GM12864 (cell line): Measurements from ENCODE around the gene NEMF.
"Not testable (repeated sequence)": the region's sequence is repeated elsewhere in the genome, so short reads cannot be mapped to it uniquely, and the experiment has no call there.

Experiments
- DNase-seq: peaks from one replicate; pipeline ENCODE4 v3.0.0-alpha.2; 2011; ENCODE audit warnings: low read depth
- H3K4me3 ChIP-seq: 2 replicates; pipeline ENCODE4 v1.5.1; 2011; ENCODE audit warnings: mild to moderate bottlenecking, low read depth, low read length, control low read depth
- CTCF ChIP-seq: IDR thresholded peaks from 2 replicates; pipeline ENCODE4 v1.5.1; 2011; ENCODE audit warnings: low read depth, mild to moderate bottlenecking, moderate library complexity, low read length, control low read depth, inconsistent platforms; ENCODE audit errors: missing control alignments

Gene NEMF

DNA sequence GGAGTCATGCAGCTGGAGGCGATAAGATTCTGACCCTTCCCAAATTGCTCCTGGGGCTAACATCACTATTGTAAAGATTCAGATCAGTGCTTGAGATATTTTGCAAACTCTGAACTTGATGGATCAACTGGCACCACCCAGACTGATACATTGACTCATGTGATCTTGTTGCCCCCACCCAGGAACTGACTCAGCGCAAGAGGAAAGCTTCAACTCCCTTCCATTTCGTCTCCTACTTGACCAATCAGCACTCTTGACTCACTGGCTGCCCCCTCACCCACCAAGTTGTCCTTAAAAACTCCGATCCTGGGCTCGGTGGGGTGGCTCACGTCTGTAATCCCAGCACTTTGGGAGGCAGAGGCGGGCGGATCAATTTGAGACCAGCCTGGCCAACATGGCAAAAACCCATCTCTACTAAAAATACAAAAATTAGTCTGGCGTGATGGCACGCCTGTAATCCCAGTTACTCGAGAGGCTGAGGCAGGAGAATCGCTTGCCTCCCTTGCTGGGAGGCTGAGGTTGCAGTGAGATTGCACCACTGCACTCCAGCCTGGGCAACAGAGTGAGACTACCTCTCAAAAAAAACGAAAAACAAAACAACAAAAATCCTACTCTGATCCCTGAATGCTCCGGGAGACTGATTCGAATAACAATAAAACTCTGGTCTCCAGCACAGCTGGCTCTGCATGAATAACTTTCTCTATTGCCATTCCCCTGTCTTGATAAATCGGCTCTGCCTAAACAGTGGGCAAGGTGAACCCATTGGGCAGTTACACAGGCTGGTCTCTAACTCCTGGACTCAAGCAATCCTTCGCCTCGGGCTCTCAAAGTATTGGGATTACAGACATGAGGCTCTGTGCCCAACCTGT lies 30.5 kb upstream of the NEMF start:
- TF ChIP-seq CTCF, result no peak
- no peak for DNase-seq
- no peak overlapping the region for H3K4me3 ChIP-seq

DNA sequence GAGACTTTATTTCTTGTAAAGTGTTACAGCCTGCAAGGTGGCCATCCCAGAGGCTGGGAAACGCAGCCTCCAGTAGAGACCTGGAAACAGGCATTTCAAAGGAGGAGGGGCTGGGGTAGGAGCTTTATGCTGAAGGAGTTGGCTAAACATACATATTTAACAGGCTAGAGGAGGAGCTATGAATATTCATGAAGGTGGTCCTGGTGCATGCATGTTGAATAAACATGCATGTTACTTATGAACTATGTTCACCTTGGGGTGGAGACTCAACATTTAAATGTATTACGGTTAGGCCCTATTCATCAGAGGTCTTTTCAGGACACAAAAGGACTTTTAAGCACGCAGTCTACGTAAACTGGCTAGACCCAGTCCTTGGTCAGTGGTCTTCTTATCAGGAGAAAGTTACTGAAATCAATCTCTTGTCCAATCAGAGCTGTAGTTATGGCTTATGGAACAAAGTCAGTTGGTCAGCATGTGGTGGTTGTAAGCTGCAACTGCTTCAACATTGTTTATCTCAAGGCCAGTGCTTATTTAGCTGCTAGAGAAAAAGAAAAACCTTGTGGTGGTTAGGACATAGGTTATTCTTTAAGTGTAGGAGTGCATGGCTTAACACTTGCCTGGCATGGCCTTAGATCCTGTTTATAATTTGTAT lies 28.9 kb upstream of the NEMF start:
- DNase-seq, result no peak

DNA sequence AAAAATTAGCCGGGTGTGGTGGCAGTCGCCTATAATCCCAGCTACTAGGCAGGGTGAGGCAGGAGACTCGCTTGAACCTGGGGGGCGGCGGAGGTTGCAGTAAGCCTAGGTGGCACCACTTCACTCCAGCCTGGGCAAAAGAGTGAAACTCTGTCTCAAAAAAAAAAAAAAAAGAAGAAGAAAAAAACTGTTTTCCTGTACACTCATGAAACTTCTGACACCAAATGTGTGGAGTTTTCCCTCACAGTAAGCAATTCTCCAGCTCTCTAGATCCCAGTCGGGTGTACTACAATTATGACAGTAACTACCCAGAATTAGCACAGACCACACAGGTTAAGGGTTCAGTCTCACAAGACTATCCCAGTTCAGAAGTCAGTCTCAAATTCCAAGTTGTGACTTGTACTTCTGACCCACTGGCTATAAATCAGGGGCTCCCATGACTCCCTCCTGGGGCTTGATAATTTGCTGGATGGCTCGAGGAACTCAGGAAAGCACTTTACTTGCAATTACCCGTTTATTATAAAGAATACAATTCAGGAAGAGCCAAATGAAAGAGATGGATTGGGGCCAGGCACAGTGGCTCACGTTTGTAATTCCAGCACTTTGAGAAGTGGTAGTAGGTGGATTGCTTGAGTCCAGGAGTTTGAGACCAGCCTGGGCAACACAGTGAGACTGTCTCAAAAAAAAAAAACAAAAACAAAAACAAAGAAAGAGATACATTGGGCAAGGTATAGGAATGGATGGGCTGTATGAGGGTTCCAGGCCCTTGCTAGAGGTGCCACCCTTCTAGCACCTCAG lies 27.9 kb upstream of the NEMF start:
- H3K4me3 ChIP-seq, result no peak overlapping the region
- no peak for DNase-seq
- TF ChIP-seq CTCF, result no peak

More for the DNA sequence above, 28.9 kb upstream of the NEMF start:
- H3K4me3 ChIP-seq, result no peak overlapping the region
- TF ChIP-seq CTCF, result no peak

GRCh38 chr14:49879646-49880204 lies 27.1 kb upstream of the NEMF start:
- TF ChIP-seq CTCF, result peak; percentile 83
- H3K4me3 ChIP-seq, result no peak overlapping the region
- DNase-seq, result no peak

DNA sequence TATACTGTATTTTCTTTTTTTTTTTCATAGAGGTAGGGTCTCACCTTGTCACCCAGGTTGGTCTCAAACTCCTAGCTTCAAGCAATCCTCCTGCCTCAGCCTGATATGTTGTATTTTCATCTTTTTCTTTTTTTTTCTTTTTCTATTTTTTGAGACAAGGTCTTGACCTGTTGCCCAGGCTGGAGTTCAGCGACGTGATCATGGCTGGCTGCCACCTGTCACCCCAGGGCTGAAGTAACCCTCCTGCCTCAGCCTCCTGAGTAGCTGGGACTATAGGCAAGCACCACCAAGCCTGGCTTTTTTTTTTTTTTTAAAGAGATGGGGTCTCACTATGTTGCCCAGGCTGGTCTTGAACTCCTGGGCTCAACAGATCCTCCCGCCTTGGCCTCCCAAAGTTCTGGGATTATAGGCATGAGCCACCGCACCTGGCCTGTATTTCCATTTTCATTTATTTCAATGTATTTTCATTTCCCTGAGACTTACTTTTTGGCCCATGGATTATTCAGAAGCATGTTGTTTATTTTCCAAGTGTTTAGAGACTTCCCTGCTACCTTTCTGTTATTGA lies 24.1 kb upstream of the NEMF start:
- DNase-seq, result no peak
- no peak overlapping the region for H3K4me3 ChIP-seq
- no peak for TF ChIP-seq CTCF

- no peak for TF ChIP-seq CTCF
- no peak for DNase-seq
- no peak overlapping the region for H3K4me3 ChIP-seq
Observed at GRCh38 chr14:49875640-49876198, 23.1 kb upstream of the NEMF start.

DNA sequence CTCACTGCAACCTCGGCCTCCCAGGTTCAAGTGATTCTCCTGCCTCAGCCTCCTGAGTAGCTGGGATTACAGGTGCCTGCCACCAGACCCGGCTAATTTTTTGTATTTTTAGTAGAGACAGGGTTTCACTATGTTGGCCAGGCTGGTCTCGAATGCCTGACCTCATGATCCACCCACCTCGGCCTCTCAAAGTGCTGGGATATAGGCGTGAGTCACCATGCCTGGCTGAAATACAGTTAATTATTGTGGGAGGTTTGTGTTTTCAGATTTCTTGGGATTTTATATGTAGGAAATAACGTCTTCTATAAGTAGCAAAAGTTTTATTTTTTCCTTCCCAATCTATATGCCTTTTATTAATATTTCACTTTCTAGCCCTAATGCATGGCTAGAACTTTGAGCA lies 21.0 kb upstream of the NEMF start:
- DNase-seq, result not testable (repeated sequence)

More for the DNA sequence above, 21.0 kb upstream of the NEMF start:
- not testable (repeated sequence) for H3K4me3 ChIP-seq
